GM21825 (cell line): Measurements from ENCODE around the gene OSBPL10.
"Not testable (repeated sequence)": the region's sequence is repeated elsewhere in the genome, so short reads cannot be mapped to it uniquely, and the experiment has no call there.

Experiments
- ATAC-seq: cut with Tn5 transposase; IDR thresholded peaks from one replicate; pipeline ENCODE4 v1.9.1; 2021; ENCODE audit warnings: mild to moderate bottlenecking, moderate library complexity; ENCODE audit not compliant: unreplicated experiment

Gene OSBPL10

DNA sequence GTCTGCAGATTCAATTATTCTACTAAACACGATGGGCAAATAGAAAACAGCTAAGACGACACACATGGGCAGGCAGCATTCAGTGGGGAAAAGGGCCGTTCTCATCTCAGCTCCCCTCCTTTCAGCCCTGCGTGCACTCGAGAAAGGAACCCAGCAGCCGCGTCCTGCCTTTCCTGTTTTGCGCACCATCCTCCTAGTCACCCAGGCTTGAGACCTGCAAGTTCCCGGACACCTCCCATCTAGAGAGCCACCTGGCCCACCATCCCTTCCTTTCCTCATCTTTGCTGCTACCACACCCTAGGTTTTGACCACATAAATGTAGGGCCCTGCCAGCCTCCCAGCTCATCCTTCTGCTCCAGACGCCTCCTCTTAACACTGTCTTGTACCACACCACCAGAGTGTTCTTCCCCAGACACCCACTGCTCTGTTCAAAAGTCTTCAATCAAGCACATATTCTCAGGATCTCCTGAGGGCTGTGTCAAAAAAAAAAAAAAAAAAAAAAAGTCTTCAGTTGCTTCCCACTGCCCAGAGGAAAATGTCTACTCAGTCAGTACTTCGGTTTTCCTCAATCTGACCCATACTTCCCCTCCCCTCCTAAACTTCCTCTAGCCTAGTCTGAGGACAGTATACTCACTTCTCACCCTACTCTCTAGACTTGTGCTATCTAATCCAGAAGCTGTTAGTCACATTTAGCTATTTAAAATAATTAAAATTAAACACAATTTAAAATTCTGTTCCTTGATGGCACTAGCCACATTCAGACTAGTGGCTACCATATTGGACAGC lies 266.4 kb downstream of the OSBPL10 start:
- no peak for ATAC-seq

DNA sequence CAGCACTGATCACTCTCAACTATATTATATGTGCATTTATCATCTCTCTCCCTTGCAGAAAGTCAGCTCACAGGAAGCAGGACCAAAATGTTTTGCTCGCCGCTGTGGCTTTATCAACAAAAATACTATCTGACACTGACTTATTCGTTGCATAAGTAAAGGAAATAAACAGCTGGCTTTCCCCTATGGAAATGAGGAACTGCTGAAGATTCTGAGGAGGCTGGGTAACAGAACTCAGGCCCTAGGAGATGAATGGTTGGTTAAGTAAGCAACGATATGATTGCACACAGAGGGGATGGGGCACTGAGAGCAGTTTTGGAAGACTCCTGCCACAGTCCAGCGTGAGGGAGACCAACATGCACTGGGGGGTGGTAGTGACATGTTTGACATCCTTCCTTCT lies 267.2 kb downstream of the OSBPL10 start:
- ATAC-seq: no peak

DNA sequence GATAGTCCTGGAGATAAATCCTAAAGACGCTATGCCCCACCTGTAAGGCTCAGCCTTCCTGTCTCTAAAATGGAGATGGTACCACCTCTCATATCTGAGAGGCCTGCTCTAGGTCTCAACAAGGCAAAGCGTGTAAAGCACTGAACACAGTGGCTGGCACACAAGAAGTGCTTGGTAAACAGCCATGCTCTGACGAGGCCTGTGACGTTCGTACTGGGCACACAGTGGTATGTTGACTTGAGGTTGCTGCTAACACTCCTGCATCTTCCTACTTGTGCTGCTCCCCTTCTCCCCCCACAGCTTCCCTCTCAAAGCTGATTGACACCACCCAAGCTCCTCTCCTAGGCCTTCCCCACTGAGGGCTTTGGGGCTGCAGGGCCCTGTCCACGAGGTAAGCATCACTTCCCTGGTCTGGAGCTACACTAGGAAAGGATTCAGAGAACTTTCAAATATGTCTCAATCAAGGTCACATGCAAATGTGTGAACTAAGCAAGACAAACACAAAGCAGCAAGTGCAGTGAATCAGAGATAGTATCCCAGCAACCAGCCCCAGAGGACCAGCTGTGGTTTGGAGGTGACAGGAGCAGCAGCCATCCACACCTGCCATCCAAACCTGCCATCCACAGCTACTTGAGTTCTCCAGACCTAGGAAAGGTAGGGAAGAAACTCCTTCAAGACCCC lies 270.8 kb downstream of the OSBPL10 start:
- ATAC-seq: no peak

DNA sequence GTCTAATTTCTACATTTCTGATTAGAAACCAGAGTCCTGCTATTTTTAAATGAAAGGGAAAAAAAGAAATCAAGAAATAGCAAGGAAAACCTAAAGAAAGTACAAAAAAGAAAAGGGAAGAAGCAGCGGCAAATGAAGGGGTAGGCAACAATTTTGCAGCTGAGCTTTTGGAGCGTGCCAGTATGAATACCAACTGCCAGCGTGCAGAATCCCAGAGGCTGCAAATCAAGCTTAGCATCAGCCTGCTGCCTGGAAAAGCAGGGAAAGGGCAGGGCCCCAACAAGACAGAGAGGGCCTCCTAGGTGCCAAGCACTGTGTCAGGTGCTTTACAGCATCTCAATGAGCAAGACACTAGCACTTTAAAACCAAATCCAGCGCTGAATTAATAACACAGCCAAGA lies 271.5 kb downstream of the OSBPL10 start:
- no peak for ATAC-seq

DNA sequence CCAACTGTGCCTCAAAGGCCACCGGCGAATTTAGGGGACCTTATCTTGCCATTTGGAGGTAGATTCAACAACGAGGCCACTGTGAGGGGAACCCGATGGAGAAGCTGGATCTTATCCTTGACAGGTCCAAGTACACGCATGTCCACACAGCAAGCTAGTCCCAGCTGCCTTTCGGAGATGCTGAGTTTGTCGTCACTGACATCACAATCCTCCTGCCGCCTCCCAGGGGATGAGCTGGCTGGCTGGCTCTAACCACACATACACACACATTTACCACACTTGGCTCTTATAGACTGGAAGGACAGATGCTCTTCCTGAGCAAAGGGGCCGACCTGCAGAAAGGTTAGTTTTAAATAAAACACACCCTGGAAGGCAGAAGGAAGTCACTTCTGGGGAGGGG lies 272.1 kb downstream of the OSBPL10 start:
- ATAC-seq: no peak

DNA sequence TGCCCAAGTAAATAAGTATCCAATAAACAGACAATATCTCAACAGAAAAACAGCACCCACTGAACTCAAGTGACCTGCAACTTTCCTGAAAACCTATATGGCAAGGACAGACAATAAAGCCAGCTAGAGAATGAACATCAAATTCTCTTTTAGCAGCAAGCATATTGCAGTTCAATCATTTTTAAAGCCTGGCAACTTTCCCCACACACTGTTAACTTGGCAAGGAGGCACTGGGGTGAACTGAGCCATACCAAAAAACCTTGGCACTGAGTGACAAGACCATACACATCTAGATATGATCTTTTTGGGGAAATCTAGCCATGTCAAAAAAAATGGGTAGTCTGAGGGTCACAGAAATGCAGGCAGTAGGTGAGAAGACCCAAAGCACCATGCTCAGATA lies 273.8 kb downstream of the OSBPL10 start:
- ATAC-seq: no peak

DNA sequence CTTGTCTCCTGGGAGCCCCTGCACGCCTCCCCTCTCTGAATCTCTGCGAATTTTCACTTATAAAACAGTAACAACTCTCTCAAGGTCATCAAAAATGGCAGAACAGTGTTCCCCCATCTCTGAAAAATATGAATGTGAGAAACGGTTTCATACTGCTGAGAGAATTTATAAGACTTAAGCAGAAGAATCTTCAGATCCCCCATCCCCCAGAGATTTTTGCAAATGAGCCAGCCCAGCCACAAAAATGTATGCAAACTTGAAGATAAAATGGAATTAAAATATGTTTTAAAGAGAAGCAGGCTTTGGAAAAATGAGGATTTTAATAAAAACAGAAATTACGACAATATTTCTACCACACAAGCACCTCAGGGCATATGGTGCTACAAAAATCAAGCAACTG lies 275.3 kb downstream of the OSBPL10 start:
- ATAC-seq: no peak

DNA sequence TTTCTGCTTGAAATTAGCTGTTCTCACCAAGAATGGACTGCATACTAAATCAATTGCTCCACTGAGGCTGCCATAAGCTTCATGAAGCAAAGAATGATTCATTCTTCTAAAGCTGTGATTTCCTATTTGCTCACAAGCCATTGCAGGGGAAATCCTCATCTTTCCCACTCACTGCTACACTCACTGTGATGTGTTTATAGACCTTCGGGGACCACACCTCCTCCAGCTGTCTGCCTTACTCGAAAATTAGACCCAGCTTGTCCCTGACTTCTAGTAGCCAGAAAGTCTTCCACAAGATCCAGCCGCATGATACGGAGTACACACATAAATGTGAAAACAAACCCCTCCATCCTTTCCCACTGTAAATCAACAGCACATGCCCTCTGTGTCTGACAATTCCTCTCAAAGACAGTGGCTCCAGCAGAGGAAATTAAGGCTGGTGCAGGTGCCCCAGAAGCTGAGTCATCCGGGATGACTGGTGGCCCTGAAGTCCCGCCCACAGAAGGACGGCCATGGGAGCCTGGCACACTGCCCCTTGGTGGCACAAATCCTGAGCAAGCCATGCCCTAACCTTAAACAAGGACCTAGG lies 276.4 kb downstream of the OSBPL10 start:
- no peak for ATAC-seq

DNA sequence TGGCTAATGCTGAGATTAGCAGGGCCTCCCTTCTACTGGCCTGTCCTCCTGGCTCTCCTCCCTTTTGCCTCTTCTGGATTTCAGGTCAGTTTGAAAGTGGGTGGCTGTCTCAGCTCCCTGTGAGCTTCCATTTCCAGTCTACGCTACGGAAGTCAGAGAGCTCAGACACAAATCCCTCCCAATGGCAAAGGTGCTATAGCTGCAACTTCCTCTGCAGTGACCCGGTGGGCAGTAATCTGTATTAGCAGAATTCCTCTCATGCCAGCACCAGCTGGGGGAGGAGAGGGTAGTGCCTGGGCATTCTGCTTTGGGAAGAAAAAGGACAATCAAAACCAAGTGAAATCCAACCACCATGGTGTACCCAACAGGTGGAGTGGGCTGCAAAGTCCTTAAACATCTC lies 276.9 kb downstream of the OSBPL10 start:
- no peak for ATAC-seq

DNA sequence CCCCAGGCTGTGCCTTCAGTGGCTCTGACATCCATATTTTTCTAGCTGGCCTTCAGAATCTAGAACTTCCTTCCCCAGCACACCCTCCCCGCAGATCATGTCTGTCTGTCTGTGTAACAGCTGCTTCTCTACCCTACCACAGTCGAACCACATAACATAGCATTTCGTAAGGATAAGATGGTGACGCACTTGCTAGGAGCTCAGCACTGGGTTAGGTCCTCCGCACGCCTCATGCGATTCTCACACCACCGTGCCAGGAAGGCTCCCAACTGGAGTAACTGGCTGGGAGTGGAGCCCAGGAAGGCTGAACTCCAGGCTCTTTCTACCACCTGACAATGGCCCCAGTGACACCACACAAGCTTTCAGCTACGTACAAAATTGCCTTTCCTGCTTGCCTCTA lies 279.8 kb downstream of the OSBPL10 start:
- ATAC-seq: no peak

DNA sequence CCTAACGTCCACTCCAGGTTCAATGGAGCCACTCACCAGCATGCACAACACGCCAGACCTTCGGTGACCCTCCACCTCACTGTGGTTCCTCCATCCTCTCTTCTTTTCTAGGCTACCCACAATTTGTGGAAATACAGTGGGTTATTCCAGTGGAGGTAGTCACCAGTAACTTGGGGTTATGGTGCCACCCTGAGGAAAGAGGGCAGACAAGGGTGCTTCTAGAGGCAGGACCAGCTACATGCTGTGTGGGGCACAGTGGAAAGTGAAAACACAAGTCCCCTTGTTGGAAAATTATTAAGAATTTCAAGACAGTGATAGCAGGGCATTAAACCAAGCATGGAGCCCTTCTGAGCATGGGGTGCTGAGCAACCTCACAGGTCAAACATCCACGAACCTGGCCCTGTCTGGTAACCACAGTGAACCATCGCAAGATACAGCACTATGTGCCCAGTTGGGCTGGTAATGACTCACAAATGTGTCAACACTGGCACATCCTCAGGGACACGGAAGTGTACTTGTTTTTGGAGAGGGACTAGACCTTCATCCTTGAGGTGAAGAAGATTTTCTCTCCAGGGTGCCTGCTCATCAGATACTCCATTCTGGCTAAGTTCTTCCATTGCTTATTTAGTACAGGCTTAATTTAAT lies 281.6 kb downstream of the OSBPL10 start:
- ATAC-seq: no peak

DNA sequence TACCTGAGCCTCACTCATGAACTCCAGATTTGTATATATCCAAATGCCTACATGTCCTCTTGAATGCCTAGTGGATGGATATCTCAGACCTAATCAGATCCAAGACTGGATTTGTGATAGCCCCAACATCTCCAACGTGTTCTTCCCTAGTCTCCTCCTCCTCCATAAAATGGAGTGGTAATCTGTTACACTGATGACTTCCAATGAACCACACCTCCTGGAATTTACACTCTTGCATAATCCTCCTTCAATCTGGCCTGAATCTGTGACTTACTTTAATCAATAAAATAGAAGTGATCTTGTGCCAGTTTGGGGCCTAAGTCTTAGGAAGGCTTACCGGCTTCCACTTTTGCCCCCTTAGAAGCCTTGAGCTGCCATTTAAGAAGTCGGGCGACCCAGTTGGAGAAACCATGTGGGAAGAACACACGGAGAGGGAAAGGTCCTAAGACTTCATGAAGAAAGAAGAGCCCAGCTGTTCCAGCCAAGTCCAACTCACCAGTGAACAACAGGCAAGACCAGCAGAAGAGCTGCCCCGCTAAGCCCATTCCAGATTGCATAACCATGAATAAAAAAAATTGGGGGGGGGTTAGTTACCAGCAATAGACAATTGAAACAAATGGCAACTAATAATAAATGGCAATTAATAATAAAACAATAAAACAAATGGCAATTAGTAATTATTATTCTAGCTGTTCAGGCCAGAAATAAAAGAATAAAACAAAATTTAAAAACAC lies 284.1 kb downstream of the OSBPL10 start:
- no peak for ATAC-seq

DNA sequence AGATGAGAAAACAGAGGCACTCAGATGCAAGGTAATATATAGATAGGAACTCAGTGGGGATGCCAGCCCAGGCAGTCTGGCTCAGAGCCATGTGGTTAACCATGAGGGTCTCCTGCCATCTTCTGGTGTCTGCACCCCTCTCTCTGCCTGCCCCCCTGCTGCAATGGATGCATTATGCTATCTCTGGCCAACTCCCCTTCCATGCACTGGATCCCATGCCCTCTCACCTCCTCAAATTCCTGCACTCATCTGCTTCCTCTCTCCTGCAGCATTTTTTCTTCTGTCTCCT lies 285.1 kb downstream of the OSBPL10 start:
- no peak for ATAC-seq

DNA sequence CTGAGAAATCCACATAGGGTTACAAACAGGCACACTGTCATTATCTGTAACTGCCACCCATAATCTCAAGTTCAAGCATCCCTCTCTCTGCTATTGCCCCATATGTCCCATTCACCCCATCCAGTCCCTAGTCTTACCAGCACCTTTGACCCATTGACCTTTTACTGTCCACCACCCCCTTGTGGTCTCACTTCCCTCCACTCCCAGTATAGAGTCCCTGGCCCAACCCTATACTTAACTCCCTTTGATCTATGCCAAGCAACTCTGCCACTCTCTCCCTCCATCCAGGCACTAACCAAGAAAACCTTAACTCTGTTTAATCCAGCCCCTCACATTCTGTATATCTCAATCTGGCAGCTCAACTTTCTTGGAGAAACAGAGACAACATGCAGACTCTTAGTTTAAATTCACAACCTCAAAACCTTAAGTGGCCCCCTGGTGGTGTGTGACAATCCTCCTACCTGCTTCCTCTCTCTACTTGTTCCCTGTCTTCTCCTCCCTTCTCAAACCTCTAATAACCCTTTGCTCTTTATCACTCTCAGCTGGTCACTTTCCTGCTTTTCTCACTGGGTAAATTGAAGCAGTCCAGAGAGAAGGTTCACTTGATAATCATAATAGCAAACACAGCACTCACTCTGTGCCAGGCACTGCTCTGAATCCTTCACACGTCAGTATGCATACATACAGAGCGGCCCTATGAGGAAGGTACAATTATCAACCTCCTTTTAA lies 285.6 kb downstream of the OSBPL10 start:
- no peak for ATAC-seq

DNA sequence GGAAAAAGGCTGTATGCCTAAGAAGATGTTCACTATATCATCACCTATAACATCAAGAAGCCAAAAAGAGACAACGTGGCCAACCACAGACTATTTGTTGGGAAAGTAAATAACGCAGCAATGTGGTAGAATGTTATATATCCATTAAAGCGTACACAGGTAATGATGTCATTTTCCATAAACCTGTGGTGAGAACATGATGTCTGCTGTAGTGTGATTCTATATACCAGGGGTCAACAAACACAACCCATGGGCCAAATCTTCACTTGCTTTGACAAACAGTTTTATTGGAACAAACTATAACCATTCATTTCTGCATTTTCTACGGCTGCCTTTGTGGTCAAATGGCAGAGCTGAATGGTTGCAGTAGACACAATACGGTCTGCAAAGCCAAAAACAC lies 287.7 kb downstream of the OSBPL10 start:
- ATAC-seq: no peak

DNA sequence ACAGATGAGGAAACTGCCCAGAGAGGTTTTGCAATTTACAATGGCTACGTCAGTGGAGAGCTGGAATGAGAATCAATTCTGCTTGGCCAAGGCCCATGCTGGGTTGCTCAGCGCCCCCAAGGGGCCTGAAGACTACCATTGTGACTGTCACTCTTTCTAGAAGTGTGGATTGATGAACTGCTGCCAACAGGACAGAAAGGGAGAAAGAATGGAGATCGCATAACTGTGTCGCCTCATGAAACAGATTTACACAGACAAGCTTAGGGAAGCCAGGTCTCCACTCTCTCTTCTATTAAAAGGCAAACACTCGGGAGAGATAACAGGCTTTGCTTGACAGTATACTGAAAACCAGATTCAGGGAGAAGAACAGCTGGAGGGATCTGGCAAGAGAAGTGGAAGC lies 288.3 kb downstream of the OSBPL10 start:
- no peak for ATAC-seq

DNA sequence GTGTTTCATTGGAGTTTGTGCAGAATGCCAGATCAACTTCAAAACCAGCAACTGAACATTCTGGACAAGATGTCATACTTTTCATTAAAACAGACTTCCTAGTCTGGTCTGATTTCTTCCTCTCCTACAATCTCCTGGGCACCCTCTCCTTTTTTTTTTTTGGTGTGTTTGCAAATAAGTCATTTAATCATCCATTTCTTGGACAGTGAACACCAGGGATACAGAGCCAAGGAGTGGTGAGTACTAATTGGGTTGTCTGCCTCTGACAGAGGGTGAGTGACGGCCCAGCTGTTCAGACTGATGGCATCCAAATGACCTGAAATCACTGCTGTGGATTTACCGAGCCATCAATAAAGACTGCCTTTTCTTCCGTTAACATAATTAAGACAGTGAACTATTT lies 290.3 kb downstream of the OSBPL10 start:
- ATAC-seq: no peak

DNA sequence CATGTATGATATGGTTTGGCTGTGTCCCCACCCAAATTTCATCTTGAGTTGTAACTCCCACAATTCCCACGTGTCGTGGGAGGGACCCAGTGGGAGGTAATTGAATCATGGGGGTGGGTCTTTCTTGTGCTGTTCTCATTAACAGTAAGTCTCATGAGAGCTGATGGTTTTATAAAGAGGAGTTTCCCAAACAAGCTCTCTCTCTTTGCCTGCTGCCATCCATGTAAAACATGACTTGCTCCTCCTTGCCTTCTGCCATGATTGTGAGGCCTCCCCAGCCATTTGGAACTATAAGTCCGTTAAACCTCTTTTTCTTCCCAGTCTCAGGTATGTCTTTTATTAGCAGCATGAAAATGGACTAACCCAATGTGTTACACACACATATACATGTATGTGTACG lies 291.5 kb downstream of the OSBPL10 start:
- not testable (repeated sequence) for ATAC-seq

DNA sequence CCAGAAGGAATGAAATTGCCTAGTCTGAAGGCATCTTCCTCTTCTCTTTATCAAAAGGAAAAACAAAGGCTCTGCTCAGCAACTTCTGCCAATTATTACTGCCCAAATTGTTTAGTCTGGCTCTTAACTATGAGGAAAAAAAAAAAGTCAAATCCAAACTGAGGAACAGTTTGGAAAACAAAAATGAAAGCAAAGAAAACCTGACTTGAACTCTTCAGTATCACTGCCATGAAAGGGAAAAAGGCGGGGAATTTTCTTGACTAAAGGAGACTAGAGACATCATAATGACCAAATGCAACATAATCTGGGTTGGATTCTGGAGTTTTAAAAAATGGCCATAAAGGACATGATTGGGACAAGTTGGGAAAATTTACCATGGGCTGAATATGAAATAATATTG lies 292.1 kb downstream of the OSBPL10 start:
- ATAC-seq: no peak

DNA sequence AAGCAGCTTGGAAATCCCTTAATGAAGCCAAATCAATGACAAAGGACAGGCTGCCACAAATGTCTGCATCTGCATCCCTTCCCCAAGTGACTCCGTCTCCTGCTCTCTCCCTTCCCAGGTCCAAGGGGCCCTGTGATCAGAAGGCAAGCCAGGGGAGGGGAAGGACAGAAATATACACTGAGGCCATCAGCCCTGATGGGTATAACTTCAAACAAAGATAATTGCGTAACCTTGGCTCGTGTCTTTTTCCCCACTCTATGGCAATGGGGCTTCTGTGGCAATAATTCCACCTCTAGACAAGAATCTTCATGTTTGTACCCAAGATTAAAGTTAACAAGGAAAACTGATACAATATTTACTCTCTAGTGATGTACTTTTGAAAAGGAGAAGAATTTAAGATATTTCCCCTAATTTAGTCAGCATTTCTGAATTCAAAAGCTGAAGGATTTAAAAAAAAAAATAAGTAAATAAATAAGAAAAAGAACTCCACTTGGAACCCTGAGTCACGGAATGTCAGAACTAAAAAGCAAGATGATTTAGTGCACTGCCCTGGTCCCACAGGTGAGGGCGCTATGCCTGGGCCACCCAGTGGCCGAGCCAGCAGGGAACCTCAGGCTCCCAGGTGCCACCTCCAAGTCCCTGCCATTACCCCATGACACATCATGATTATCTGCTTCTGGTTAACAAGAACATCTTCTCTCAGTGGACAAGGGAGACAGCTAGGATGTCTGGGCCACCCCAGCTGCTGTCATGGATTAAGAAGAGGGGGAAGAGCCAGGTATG lies 293.9 kb downstream of the OSBPL10 start:
- ATAC-seq: no peak
